KMS-11 (cell line): ENCODE data around the gene CAMKV.

Experiments
- H2AFZ ChIP-seq: fragments of 200-600 bp; sonication (generic); 2 replicates; pipeline ENCODE4 v1.6.1; 2016; ENCODE audit warnings: antibody characterized with exemption, mixed run types, low read depth
- H3K27ac ChIP-seq: fragments of 200-600 bp; sonication (generic); 2 replicates; pipeline ENCODE4 v1.6.1; 2016; ENCODE audit warnings: mild to moderate bottlenecking, mixed run types
- H3K27me3 ChIP-seq: fragments of 200-600 bp; sonication (generic); 2 replicates; pipeline ENCODE4 v1.6.1; 2017; ENCODE audit warnings: mild to moderate bottlenecking, low read depth, mixed run types, moderate library complexity; ENCODE audit not compliant: insufficient read depth
- H3K36me3 ChIP-seq: fragments of 200-600 bp; sonication (generic); 2 replicates; pipeline ENCODE4 v1.6.1; 2017; ENCODE audit warnings: mild to moderate bottlenecking, mixed run types; ENCODE audit not compliant: insufficient read depth
- H3K4me1 ChIP-seq: fragments of 200-600 bp; sonication (generic); 2 replicates; pipeline ENCODE4 v1.6.1; 2016; ENCODE audit warnings: mild to moderate bottlenecking, low read depth, mixed run types; ENCODE audit not compliant: poor library complexity, severe bottlenecking
- H3K4me2 ChIP-seq: fragments of 200-600 bp; sonication (generic); 2 replicates; pipeline ENCODE4 v1.7.0; 2016; ENCODE audit warnings: mild to moderate bottlenecking, mixed run types
- H3K4me3 ChIP-seq: fragments of 200-600 bp; sonication (generic); IDR thresholded peaks from 2 replicates; pipeline ENCODE4 v1.6.1; 2017; ENCODE audit warnings: low read depth, low read length, mixed read lengths; ENCODE audit not compliant: insufficient read depth
- H3K79me2 ChIP-seq: fragments of 200-600 bp; sonication (generic); 2 replicates; pipeline ENCODE4 v1.6.1; 2016; ENCODE audit warnings: low read depth, mixed run types; ENCODE audit not compliant: insufficient read depth
- H3K9ac ChIP-seq: fragments of 200-600 bp; sonication (generic); 2 replicates; pipeline ENCODE4 v1.6.1; 2016; ENCODE audit warnings: mild to moderate bottlenecking, mixed run types
- H4K20me1 ChIP-seq: fragments of 200-600 bp; sonication (generic); 2 replicates; pipeline ENCODE4 v1.6.1; 2016; ENCODE audit warnings: mild to moderate bottlenecking, mixed run types; ENCODE audit not compliant: insufficient read depth
- TF ChIP-seq, protein P1 (sequence below): fragments of 200-600 bp; sonication (generic); conservative IDR thresholded peaks from 2 replicates; pipeline ENCODE4 v1.6.1; 2017; ENCODE audit warnings: low read depth, mild to moderate bottlenecking, antibody characterized with exemption, low read length, moderate library complexity, mixed read lengths

CAMKV gene

DNA sequence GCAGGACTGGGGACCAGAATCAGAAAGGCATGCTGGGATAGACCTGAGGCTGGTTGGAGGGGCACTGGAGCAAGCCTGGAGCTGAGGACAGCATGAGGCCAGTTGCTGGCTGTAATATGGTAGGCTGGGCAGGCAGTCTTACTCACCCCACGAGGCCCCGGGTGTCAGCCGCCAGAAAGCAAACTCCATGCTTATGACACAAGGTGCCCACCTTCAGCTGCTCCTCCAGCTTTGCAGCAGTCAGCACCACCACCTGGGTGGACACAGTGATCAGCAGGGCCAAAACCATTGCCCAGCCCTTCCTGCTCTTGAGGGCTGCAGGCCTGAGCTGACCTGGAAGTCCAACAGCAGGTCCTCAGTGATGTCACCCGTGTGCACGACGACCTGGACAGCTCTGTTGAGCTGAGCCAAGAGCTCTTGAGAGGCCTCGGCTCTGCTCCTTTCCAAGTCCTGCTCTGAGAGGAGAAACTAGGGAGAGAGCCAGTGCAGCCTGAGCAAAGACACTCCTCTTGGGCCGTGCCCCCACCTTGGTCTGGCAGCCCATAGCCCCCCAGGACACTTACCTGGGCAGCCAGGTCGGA, 56.7 kb downstream of the CAMKV start:
- no peak overlapping the region for H3K9ac ChIP-seq
- TF ChIP-seq, protein P1, sequence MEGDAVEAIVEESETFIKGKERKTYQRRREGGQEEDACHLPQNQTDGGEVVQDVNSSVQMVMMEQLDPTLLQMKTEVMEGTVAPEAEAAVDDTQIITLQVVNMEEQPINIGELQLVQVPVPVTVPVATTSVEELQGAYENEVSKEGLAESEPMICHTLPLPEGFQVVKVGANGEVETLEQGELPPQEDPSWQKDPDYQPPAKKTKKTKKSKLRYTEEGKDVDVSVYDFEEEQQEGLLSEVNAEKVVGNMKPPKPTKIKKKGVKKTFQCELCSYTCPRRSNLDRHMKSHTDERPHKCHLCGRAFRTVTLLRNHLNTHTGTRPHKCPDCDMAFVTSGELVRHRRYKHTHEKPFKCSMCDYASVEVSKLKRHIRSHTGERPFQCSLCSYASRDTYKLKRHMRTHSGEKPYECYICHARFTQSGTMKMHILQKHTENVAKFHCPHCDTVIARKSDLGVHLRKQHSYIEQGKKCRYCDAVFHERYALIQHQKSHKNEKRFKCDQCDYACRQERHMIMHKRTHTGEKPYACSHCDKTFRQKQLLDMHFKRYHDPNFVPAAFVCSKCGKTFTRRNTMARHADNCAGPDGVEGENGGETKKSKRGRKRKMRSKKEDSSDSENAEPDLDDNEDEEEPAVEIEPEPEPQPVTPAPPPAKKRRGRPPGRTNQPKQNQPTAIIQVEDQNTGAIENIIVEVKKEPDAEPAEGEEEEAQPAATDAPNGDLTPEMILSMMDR: no peak
- no peaks in the 10 kb centered on the region for H3K79me2 ChIP-seq
- H4K20me1 ChIP-seq: no peaks in the 10 kb centered on the region
- H3K27ac ChIP-seq: no peak overlapping the region
- H2AFZ ChIP-seq: no peak overlapping the region
- H3K4me2 ChIP-seq: no peak overlapping the region
- H3K4me1 ChIP-seq: no peaks in the 10 kb centered on the region
- no peaks in the 10 kb centered on the region for H3K27me3 ChIP-seq
- no peak overlapping the region for H3K4me3 ChIP-seq
- no peaks in the 10 kb centered on the region for H3K36me3 ChIP-seq
